MM.1S (cell line): ENCODE data around the gene SLC2A1.

Experiments used
- EZH2 ChIP-seq: fragments of 300-600 bp; sonication (generic); optimal IDR thresholded peaks from 2 replicates; pipeline ENCODE3; 2017; ENCODE audit warnings: low read depth, mild to moderate bottlenecking, antibody characterized with exemption, low read length, mixed read lengths
- EZH2phosphoT487 ChIP-seq: fragments of 300-600 bp; sonication (generic); IDR thresholded peaks from 2 replicates; pipeline ENCODE4 v1.6.1; 2018; ENCODE audit warnings: antibody characterized with exemption, low read length
- TF ChIP-seq, protein P1 (sequence below): fragments of 300-600 bp; sonication (generic); IDR thresholded peaks from 2 replicates; pipeline ENCODE4 v1.5.1; 2016; ENCODE audit warnings: antibody characterized with exemption, low read length, mixed read lengths

DNA sequence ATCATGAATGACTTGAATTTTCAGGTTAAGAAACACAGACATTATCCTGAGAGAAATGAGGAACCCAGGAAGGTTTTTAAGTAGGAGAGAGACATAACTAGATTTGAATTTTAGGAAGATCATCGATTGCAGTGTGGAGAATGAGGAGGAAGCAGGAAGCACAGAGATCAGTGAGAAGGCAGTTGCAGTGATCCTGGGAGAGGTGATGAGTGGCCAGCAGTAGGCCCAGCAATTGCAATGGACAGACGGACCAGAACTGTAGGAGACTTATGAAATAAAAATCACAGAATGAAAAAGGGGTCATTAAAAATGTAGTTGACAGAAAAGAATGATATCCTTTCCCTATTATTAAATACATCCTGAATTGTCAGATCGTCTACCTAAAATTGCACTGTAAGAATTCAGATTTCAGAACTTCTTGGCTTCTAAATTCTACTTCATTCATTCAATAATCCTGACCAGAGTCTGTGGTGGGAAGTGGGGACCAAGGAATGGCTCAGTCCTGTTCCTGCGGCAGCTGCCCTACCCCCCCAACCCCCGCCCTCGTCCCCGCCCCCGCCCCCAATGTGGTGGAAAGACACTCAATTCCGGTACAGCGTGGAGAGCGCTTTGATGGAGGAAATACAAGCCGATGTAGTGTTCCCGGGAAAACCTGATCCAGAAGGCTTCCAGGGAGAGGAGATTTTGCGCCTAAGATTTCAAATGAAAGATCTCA is 35.1 kb downstream of the SLC2A1 start:
- TF ChIP-seq, protein P1, sequence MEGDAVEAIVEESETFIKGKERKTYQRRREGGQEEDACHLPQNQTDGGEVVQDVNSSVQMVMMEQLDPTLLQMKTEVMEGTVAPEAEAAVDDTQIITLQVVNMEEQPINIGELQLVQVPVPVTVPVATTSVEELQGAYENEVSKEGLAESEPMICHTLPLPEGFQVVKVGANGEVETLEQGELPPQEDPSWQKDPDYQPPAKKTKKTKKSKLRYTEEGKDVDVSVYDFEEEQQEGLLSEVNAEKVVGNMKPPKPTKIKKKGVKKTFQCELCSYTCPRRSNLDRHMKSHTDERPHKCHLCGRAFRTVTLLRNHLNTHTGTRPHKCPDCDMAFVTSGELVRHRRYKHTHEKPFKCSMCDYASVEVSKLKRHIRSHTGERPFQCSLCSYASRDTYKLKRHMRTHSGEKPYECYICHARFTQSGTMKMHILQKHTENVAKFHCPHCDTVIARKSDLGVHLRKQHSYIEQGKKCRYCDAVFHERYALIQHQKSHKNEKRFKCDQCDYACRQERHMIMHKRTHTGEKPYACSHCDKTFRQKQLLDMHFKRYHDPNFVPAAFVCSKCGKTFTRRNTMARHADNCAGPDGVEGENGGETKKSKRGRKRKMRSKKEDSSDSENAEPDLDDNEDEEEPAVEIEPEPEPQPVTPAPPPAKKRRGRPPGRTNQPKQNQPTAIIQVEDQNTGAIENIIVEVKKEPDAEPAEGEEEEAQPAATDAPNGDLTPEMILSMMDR = no peak
- TF ChIP-seq EZH2 (no peak), EZH2phosphoT487 (no peak)
